Aorta (tissue), 5 donors: ENCODE measurements around the gene SPATC1L. TPM values are rescaled to one million over a fixed set of nuclear protein-coding genes. Genes with fewer than 3 reads are reported as not detected.
A peak's percentile ranks its signal among the peaks of the same experiment; 100 is the strongest.

Source experiments
- ATAC-seq: fragments of 200-7000 bp; cut with Tn5 transposase; one replicate; pipeline ENCODE4 v1.9.1; 2022; ENCODE audit warnings: moderate library complexity; ENCODE audit not compliant: low FRiP score
- DNase-seq, 2 donors: peaks; one replicate each; pipeline ENCODE4 v3.0.0-alpha.2; 2020
- H3K27ac ChIP-seq, 2 donors: one replicate each; pipeline ENCODE4 v1.5.1; 2013; ENCODE audit warnings: low read length in 2 of 2, mild to moderate bottlenecking in 2 of 2, moderate library complexity in 2 of 2, control low read depth in 1 of 2, inconsistent platforms in 1 of 2, low read depth in 1 of 2
- H3K27me3 ChIP-seq, 2 donors: one replicate each; pipeline ENCODE4 v1.6.1; 2013; ENCODE audit warnings: control low read depth in 1 of 2, low read length in 1 of 2, mild to moderate bottlenecking in 1 of 2, moderate library complexity in 1 of 2; ENCODE audit not compliant: insufficient read depth in 2 of 2, control insufficient read depth in 1 of 2
- H3K36me3 ChIP-seq, 2 donors: one replicate each; pipeline ENCODE4 v1.6.1; 2013; ENCODE audit warnings: control low read depth in 1 of 2, low read length in 1 of 2, mild to moderate bottlenecking in 1 of 2; ENCODE audit not compliant: insufficient read depth in 2 of 2, control insufficient read depth in 1 of 2
- H3K4me1 ChIP-seq, 2 donors: one replicate each; pipeline ENCODE4 v1.6.1; 2013; ENCODE audit warnings: low read length in 2 of 2, control low read depth in 1 of 2, mild to moderate bottlenecking in 1 of 2, moderate library complexity in 1 of 2; ENCODE audit not compliant: insufficient read depth in 2 of 2, control insufficient read depth in 1 of 2
- H3K4me3 ChIP-seq, 2 donors: one replicate each; pipeline ENCODE4 v1.5.1; 2013; ENCODE audit warnings: low read length in 2 of 2, control low read depth in 1 of 2, mild to moderate bottlenecking in 1 of 2
- H3K9me3 ChIP-seq: one replicate; pipeline ENCODE4 v1.6.1; 2013; ENCODE audit warnings: mild to moderate bottlenecking, low read length; ENCODE audit not compliant: control insufficient read depth
- WGBS, 2 donors: extraction: QIAGEN DNeasy Blood & Tissue Kit; methylation state at CpG; one replicate each; pipeline ENCODE4 v1.1.7; 2013; 5-methylcytosine and 5-hydroxymethylcytosine counted together
- intact Hi-C, 2 donors: fragments of 100-400 bp; cut with DNase I; formaldehyde crosslinking; loops; one replicate each; pipeline versions ENCODE4 v1.14.2 to v1.15.0; 2022
- polyA plus RNA-seq, 2 donors: library from polyadenylated mRNA; stranded (reverse); fragments of 200-250 nt; gene quantifications; one replicate each; pipeline ENCODE4 v1.2.3, GENCODE V29; 2013
- total RNA-seq, 2 donors: library from RNA; stranded (reverse); fragmentation: NEBNext Ultra II Directional; extraction: Animal tissue kit (Norgen Biotek cat#: 25700); gene quantifications; one replicate each; pipeline ENCODE4 v1.2.1, GENCODE V29; 2021
- donor health status: healthy with polysubstance abuse.
- donor health status: Bipolar disorder and iron deficiency.
- donor health status: DM: no; HTN: no; CAD: no.
- donor health status: DM: no; HTN: no; CAD: no.
- donor health status: DM: yes; HTN: yes; CAD: no.

The SPATC1L gene
- total and polyA plus RNA-seq, 4 donors = 2.4 to 47.9 (median 8.8) TPM

DNA sequence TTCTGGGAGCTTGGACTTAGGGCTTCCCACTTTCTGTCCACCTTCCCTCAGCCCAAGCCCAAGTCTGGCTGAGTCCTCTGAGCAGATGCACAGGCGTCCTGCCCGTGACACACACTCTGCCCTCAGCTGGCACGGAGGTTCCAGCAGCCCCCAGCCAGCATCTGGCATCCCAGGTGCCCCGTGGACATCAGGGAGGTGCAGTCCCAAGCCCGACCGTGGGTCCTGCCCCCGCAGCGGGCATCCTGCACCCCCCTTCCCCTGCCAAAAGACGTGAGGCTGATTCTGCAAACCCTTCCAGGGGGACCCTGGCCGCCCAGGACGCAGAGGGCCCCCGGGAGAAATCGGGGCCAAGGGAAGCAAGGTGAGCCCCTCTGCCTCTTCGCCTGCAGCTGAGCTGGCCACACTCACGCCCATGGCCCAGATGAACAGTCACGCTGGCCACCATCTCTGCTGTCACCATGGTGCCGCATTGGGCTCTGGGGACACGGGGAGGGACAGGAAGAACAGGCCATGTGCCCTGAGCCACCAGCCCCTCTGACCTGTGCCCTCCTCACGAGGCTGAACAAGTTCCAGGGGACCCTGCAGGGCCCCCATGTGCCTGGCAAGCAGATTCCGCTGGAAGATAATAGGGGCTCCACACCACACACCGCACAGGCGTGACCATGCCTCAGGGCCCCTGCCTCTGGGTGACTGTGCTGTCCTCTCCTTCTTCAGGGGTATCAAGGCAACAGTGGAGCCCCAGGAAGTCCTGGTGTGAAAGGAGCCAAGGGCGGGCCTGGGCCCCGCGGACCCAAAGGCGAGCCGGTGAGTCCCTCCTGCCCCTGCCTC is 65.7 kb downstream of the SPATC1L start:
- H3K27ac ChIP-seq = no peak overlapping the region
- 89 to 90% methylated on average over 26 to 27 of the region's 27 CpGs for WGBS, 2 donors
- H3K9me3 ChIP-seq = no peaks in the 10 kb centered on the region
- H3K36me3 ChIP-seq = peaks cover 18 to 46% of the 10 kb centered on the region in 2 donors
- no peak for ATAC-seq
- no peaks in the 10 kb centered on the region for H3K27me3 ChIP-seq
- intact Hi-C loops = no loop called here
- H3K4me3 ChIP-seq = no peak overlapping the region
- DNase-seq = peak; percentile 36 to 72
- no peaks in the 10 kb centered on the region for H3K4me1 ChIP-seq

GRCh38 chr21:46117586-46118315 is 66.5 kb downstream of the SPATC1L start:
- intact Hi-C loops = no loop called here
- H3K4me3 ChIP-seq = no peak overlapping the region
- H3K27me3 ChIP-seq = no peaks in the 10 kb centered on the region
- no peak overlapping the region for H3K27ac ChIP-seq
- WGBS, 2 donors = 79 to 83% methylated on average over 29 of the region's 29 CpGs
- ATAC-seq (no peak), DNase-seq (peak; percentile 42 to 71)
- H3K9me3 ChIP-seq = no peaks in the 10 kb centered on the region
- H3K4me1 ChIP-seq = no peaks in the 10 kb centered on the region
- peaks cover 18 to 49% of the 10 kb centered on the region in 2 donors for H3K36me3 ChIP-seq

- Histone ChIP-seq H3K9me3 (no peaks in the 10 kb centered on the region), H3K4me1 (no peaks in the 10 kb centered on the region), H3K27ac (no peak overlapping the region), H3K36me3 (peaks cover 18 to 54% of the 10 kb centered on the region in 2 donors), H3K4me3 (no peak overlapping the region), H3K27me3 (no peaks in the 10 kb centered on the region)
- WGBS, 2 donors = 79 to 86% methylated on average over 18 to 24 of the region's 24 CpGs
- intact Hi-C loops = no loop called here
- peak; percentile 39 to 67 for DNase-seq
- ATAC-seq = no peak
These were observed 67.3 kb downstream of the SPATC1L start for GRCh38 chr21:46116776-46117585.

DNA sequence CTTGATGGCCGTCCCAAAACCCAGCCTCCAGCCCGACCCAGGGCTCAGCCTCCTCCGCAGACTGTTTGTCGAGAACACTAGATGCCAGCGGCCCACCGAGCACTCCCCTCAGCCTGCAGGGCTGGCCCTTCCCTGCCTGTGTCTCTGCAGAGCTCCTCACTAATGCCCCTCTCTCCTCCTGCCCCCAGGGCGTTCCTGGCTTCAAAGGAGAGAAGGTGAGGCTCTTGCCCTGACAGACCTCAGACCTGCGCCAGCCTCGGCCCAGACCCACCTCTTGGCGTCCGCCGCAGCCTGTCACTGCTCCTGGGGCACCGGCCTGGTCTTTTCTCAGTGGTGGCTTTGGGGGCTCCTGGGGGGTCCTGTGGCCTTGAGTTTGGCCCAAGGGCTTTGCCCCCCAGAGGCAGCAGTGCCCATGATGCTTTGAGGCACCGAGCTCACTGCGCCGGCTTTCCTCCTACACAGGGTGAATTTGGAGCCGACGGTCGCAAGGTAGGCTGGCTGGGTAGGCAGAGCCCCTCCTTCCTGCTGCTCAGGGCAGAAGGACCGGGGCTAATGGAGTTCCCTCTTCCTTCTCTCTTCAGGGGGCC is 68.0 kb downstream of the SPATC1L start:
- no peaks in the 10 kb centered on the region for H3K4me1 ChIP-seq
- intact Hi-C loops = no loop called here
- ATAC-seq (no peak), DNase-seq (peak; percentile 27 to 68)
- no peaks in the 10 kb centered on the region for H3K9me3 ChIP-seq
- WGBS, 2 donors = 87 to 89% methylated on average over 17 to 20 of the region's 20 CpGs
- H3K36me3 ChIP-seq = peaks cover 15 to 52% of the 10 kb centered on the region in 2 donors
- H3K27me3 ChIP-seq = no peaks in the 10 kb centered on the region
- no peak overlapping the region for H3K4me3 ChIP-seq
- H3K27ac ChIP-seq = no peak overlapping the region

DNA sequence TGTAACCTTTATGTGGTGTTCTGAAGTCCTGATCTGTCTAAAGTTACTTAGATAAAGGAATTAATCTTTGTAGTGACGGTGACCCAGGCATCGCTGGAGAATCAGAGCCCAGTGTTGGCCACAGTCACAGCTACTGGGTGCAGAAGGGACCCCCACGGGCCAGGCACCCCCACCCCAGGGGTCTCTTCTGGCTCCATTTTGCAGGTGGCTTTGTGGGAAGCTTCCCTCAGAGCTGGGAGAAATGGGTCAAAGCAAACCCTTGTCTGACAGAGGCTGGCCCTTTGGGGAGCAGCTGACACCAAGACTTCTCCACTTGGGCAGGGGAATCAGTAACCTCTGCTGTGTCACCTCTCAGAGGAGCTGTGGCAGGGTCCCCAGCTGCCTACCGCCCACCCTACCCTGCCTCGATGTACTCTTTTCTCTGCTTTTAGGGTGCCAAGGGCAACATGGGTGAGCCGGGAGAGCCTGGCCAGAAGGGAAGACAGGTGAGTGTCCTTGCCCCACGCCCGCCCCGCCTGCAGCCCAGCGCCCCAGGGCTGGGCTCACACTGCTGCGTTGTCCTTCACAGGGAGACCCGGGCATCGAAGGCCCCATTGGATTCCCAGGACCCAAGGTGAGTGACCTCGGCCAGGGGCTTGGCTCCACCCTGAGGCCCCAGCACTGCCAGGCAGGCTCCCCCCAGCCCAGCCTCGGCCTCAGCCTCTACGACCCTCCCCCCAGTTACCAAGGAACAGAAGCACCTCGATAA is 68.6 kb downstream of the SPATC1L start:
- H3K27ac ChIP-seq = no peak overlapping the region

DNA sequence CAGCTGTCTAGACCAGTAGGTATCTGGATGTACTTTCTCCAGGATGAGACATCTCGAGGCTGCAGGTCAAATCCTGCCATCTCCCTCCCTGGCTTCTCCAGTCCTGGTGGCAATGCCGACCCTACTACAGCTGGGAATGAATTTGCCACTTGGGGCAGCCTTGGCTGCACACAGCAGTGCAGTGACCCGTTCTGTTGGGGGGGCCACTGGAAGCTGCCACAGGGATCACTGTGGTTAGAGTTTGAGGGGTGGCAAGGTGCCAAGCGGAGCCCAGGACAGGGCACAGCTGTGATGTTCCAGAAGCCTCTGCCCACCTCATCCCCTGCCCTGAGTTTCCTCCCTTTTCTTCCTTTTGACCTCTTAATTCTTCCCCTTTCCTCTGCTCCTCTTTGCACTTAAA is 69.3 kb downstream of the SPATC1L start:
- Histone ChIP-seq H3K27me3 (no peaks in the 10 kb centered on the region), H3K4me1 (no peaks in the 10 kb centered on the region), H3K9me3 (no peaks in the 10 kb centered on the region), H3K4me3 (no peak overlapping the region), H3K36me3 (peaks cover 11 to 47% of the 10 kb centered on the region in 2 donors), H3K27ac (no peak overlapping the region)
- DNase-seq (peak; percentile 33 to 77), ATAC-seq (no peak)
- intact Hi-C loops = no loop called here
- WGBS, 2 donors = 95 to 96% methylated on average over 4 of the region's 4 CpGs

More for the DNA sequence above, 68.6 kb downstream of the SPATC1L start:
- intact Hi-C loops = no loop called here
- peaks cover 15 to 48% of the 10 kb centered on the region in 2 donors for H3K36me3 ChIP-seq
- no peaks in the 10 kb centered on the region for H3K4me1 ChIP-seq
- H3K4me3 ChIP-seq = no peak overlapping the region
- ATAC-seq (no peak), DNase-seq (peak; percentile 44 to 55)
- H3K9me3 ChIP-seq = no peaks in the 10 kb centered on the region
- no peaks in the 10 kb centered on the region for H3K27me3 ChIP-seq
- 91 to 92% methylated on average over 17 of the region's 17 CpGs for WGBS, 2 donors

DNA sequence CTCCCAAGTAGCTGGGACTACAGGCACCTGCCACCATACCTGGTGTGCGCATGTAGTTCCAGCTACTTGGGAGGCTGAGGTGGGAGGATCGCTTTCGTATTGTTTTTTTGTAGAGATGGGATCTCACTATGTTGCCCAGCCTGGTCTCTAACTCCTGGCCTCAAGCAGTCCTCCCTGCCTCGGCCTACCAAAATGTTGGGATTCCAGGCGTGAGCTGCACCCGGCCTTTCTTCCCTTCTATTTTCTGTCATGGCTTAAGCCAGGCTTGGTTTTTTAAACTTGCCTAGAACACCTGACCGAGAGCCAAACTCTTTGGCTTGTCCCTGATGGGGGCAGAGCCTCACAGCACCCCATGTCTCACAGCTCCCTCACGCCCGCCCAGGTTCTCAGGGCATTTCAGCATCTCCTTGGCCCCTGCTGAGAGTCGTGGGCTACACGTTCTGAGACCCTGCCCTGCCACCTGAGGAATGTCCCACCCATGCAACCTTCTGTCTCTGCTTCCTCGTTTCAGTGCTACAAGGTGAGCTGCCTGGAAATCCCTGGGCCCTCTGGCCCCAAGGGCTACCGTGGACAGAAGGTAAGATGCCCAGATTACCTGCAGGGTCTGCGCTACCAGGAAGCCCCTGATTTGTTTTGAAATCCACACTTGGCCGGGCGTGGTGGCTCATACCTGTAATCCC is 70.6 kb downstream of the SPATC1L start:
- Histone ChIP-seq H3K4me3 (no peak overlapping the region), H3K36me3 (peaks cover 8 to 38% of the 10 kb centered on the region in 2 donors), H3K9me3 (no peaks in the 10 kb centered on the region), H3K4me1 (peaks cover 0 to 6% of the 10 kb centered on the region in 2 donors), H3K27ac (no peak overlapping the region), H3K27me3 (no peaks in the 10 kb centered on the region)
- DNase-seq = peak; percentile 31 to 61
- no peak for ATAC-seq
- 94 to 95% methylated on average over 16 of the region's 16 CpGs for WGBS, 2 donors
- intact Hi-C loops = no loop called here
